H9 (cell line): ENCODE results near the gene NEURL1B. TPM values are rescaled to one million over a fixed set of nuclear protein-coding genes. Genes with fewer than 3 reads are reported as not detected.

Source experiments
- DNase-seq: peaks from one replicate; pipeline ENCODE4 v3.0.0-alpha.2; 2017
- H2AFZ ChIP-seq: one replicate; pipeline ENCODE4 v1.6.1; 2013; ENCODE audit warnings: mild to moderate bottlenecking, low read length, control low read depth, moderate library complexity
- H2AK5ac ChIP-seq: 2 replicates; pipeline ENCODE4 v1.6.1; 2013; ENCODE audit warnings: low read length, control low read depth, mixed read lengths; ENCODE audit not compliant: insufficient read length
- H2BK120ac ChIP-seq: one replicate; pipeline ENCODE4 v1.6.1; 2013; ENCODE audit warnings: low read depth, mild to moderate bottlenecking, low read length, control low read depth, inconsistent platforms; ENCODE audit not compliant: poor library complexity, severe bottlenecking
- H2BK12ac ChIP-seq: 2 replicates; pipeline ENCODE4 v1.6.1; 2013; ENCODE audit warnings: low read length, control low read depth, mixed read lengths, low read depth; ENCODE audit not compliant: insufficient read length
- H2BK15ac ChIP-seq: 2 replicates; pipeline ENCODE4 v1.6.1; 2013; ENCODE audit warnings: low read depth, low read length, control low read depth
- H2BK20ac ChIP-seq: one replicate; pipeline ENCODE4 v1.6.1; 2013; ENCODE audit warnings: low read depth, mild to moderate bottlenecking, low read length, control low read depth, inconsistent platforms; ENCODE audit not compliant: poor library complexity, severe bottlenecking
- H2BK5ac ChIP-seq: 2 replicates; pipeline ENCODE4 v1.6.1; 2013; ENCODE audit warnings: low read length, control low read depth, mixed read lengths; ENCODE audit not compliant: insufficient read length
- H3K14ac ChIP-seq: 2 replicates; pipeline ENCODE4 v1.6.1; 2013; ENCODE audit warnings: low read length, control low read depth; ENCODE audit not compliant: insufficient read depth
- H3K18ac ChIP-seq: 2 replicates; pipeline ENCODE4 v1.6.1; 2013; ENCODE audit warnings: low read depth, mild to moderate bottlenecking, mixed read lengths, low read length, control low read depth; ENCODE audit not compliant: insufficient read length
- H3K23ac ChIP-seq: 2 replicates; pipeline ENCODE4 v1.6.1; 2013; ENCODE audit warnings: low read length, control low read depth, mixed read lengths, low read depth; ENCODE audit not compliant: insufficient read length
- H3K23me2 ChIP-seq: 2 replicates; pipeline ENCODE4 v1.6.1; 2013; ENCODE audit warnings: low read depth, mild to moderate bottlenecking, mixed read lengths, low read length, control low read depth; ENCODE audit not compliant: insufficient read length, poor library complexity, severe bottlenecking
- H3K27ac ChIP-seq: 2 replicates; pipeline ENCODE4 v1.5.1; 2013; ENCODE audit warnings: low read length, control low read depth, mixed read lengths, low read depth; ENCODE audit not compliant: insufficient read length
- H3K27me3 ChIP-seq: 2 replicates; pipeline ENCODE4 v1.6.1; 2013; ENCODE audit warnings: low read length, control low read depth, inconsistent platforms; ENCODE audit not compliant: insufficient read depth
- H3K4ac ChIP-seq: 2 replicates; pipeline ENCODE4 v1.6.1; 2013; ENCODE audit warnings: low read depth, mild to moderate bottlenecking, control low read depth, inconsistent platforms, low read length, moderate library complexity
- H3K4me1 ChIP-seq: 2 replicates; pipeline ENCODE4 v1.6.1; 2013; ENCODE audit warnings: low read length, control low read depth, inconsistent platforms; ENCODE audit not compliant: insufficient read depth
- H3K4me2 ChIP-seq: 2 replicates; pipeline ENCODE4 v1.6.1; 2013; ENCODE audit warnings: low read length, control low read depth, mixed read lengths; ENCODE audit not compliant: insufficient read length, insufficient read depth
- H3K56ac ChIP-seq: 2 replicates; pipeline ENCODE4 v1.6.1; 2013; ENCODE audit warnings: low read depth, mild to moderate bottlenecking, mixed read lengths, low read length, control low read depth; ENCODE audit not compliant: insufficient read length
- H3K79me1 ChIP-seq: 2 replicates; pipeline ENCODE4 v1.6.1; 2013; ENCODE audit warnings: low read depth, mild to moderate bottlenecking, moderate library complexity, low read length, control low read depth, inconsistent platforms; ENCODE audit not compliant: insufficient read depth, poor library complexity, severe bottlenecking
- H3K79me2 ChIP-seq: 2 replicates; pipeline ENCODE4 v1.6.1; 2013; ENCODE audit warnings: low read length, control low read depth, inconsistent platforms; ENCODE audit not compliant: insufficient read depth
- H3K9ac ChIP-seq: 2 replicates; pipeline ENCODE4 v1.6.1; 2013; ENCODE audit warnings: low read length, control low read depth, mixed read lengths; ENCODE audit not compliant: insufficient read length; ENCODE audit errors: extremely low read depth
- H3K9me3 ChIP-seq: one replicate; pipeline ENCODE4 v1.6.1; 2013; ENCODE audit warnings: low read depth, low read length, inconsistent platforms; ENCODE audit not compliant: control insufficient read depth
- H3T11ph ChIP-seq: one replicate; pipeline ENCODE4 v1.6.1; 2013; ENCODE audit warnings: mild to moderate bottlenecking, low read length, control low read depth, inconsistent platforms
- H4K20me1 ChIP-seq: one replicate; pipeline ENCODE4 v1.6.1; 2013; ENCODE audit not compliant: control insufficient read depth, insufficient read length, insufficient read depth
- H4K5ac ChIP-seq: 2 replicates; pipeline ENCODE4 v1.6.1; 2013; ENCODE audit warnings: low read depth, mild to moderate bottlenecking, mixed read lengths, low read length, control low read depth; ENCODE audit not compliant: insufficient read length
- H4K8ac ChIP-seq: replicated peaks from 2 replicates; pipeline ENCODE4 v1.6.1; 2013; ENCODE audit warnings: low read length, control low read depth, mixed read lengths, low read depth; ENCODE audit not compliant: insufficient read length
- H4K91ac ChIP-seq: 2 replicates; pipeline ENCODE4 v1.6.1; 2013; ENCODE audit warnings: low read depth, mild to moderate bottlenecking, moderate library complexity, mixed read lengths, low read length, control low read depth; ENCODE audit not compliant: insufficient read length
- H3K27ac Mint-ChIP-seq, 3 experiments: 2 replicates in 2 of 3; 3 replicates in 1 of 3; pipeline ENCODE4 v1.8.0; 2020 to 2021; ENCODE audit warnings: mixed read lengths in 3 of 3, mild to moderate bottlenecking in 1 of 3, moderate library complexity in 1 of 3
- H3K27me3 Mint-ChIP-seq: 2 replicates; pipeline ENCODE4 v1.8.0; 2021; ENCODE audit warnings: low read depth, mild to moderate bottlenecking, moderate library complexity, mixed read lengths
- H3K36me3 Mint-ChIP-seq, 3 experiments: 2 replicates in 2 of 3; 3 replicates in 1 of 3; pipeline ENCODE4 v1.8.0; 2020 to 2021; ENCODE audit warnings: low read depth in 3 of 3, mixed read lengths in 3 of 3; ENCODE audit not compliant: insufficient read depth in 1 of 3
- H3K4me1 Mint-ChIP-seq, 2 experiments: 2 replicates each; pipeline ENCODE4 v1.8.0; 2020; ENCODE audit warnings: mixed read lengths in 2 of 2
- H3K4me3 Mint-ChIP-seq, 2 experiments: 2 replicates in 1 of 2; 3 replicates in 1 of 2; pipeline ENCODE4 v1.8.0; 2020 to 2021; ENCODE audit warnings: mild to moderate bottlenecking in 2 of 2, mixed read lengths in 2 of 2, moderate library complexity in 1 of 2
- H3K9me3 Mint-ChIP-seq, 2 experiments: 2 replicates in 1 of 2; 3 replicates in 1 of 2; pipeline ENCODE4 v1.8.0; 2020; ENCODE audit warnings: mild to moderate bottlenecking in 2 of 2, mixed read lengths in 2 of 2, moderate library complexity in 1 of 2
- CTCF ChIP-seq: fragments of 200-600 bp; sonication (generic); conservative IDR thresholded peaks from 3 replicates; pipeline ENCODE4 v1.8.0; 2021; ENCODE audit warnings: antibody characterized with exemption, mild to moderate bottlenecking
- WGBS: extraction: QIAGEN DNeasy Blood & Tissue Kit; methylation state at CpG from one replicate; pipeline ENCODE4 v1.1.7; 2013; ENCODE audit warnings: missing lambda C conversion rate, low lambda C conversion rate, mixed read lengths; ENCODE audit not compliant: insufficient read length; ENCODE audit errors: extremely low coverage; 5-methylcytosine and 5-hydroxymethylcytosine counted together
- total RNA-seq: library from RNA; stranded (reverse); gene quantifications from 2 replicates; pipeline ENCODE4 v1.2.1, GENCODE V29; 2021

The NEURL1B gene
- total RNA-seq, 1 experiment from 2014 or later = 3.6 TPM

- Histone ChIP-seq H3K27me3 (no peaks in the 10 kb centered on the region; the same call in 1 of the 2 replicates), H4K20me1 (no peaks in the 10 kb centered on the region), H3K14ac (0 out of 2 replicates have a peak overlapping the region, but pooled peaks have one; percentile 0), H3K23me2 (no peaks in the 10 kb centered on the region), H3K27ac (no peak overlapping the region), H2BK120ac (no peak overlapping the region), H3K9ac (no peak overlapping the region), H2AFZ (no peak overlapping the region), H3K56ac (no peak overlapping the region), H3K9me3 (no peaks in the 10 kb centered on the region), H4K91ac (no peak overlapping the region), H2AK5ac (no peak overlapping the region), H3K23ac (no peak overlapping the region), H4K5ac (no peak overlapping the region), H3K18ac (no peak overlapping the region), H3K4ac (no peak overlapping the region), H2BK15ac (no peak overlapping the region), H3K4me1 (no peaks in the 10 kb centered on the region), H2BK12ac (no peak overlapping the region), H3K79me1 (no peaks in the 10 kb centered on the region), H2BK20ac (no peak overlapping the region), H4K8ac (no peak overlapping the region), H2BK5ac (no peak overlapping the region), H3K79me2 (no peaks in the 10 kb centered on the region), H3K4me2 (peak overlapping the region; percentile 11), H3T11ph (no peak overlapping the region)
- Mint-ChIP-seq H3K36me3 (peaks cover 2 to 17% (median 2%) of the 10 kb centered on the region in 3 experiments; a peak in 2 of 7 replicates), H3K27ac (peak overlapping the region in 1 of 3 experiments; percentile 22; a peak in 1 of 7 replicates), H3K4me3 (peak overlapping the region; percentile 50 to 75), H3K9me3 (no peaks in the 10 kb centered on the region), H3K4me1 (peaks cover 4 to 16% of the 10 kb centered on the region in 2 experiments), H3K27me3 (peaks cover 35% of the 10 kb centered on the region)
- no peak for TF ChIP-seq CTCF
- peak; percentile 68 for DNase-seq
- no CpG with 5 or more reads among the region's 125 CpGs for WGBS
Measured at GRCh38 chr5:172683645-172684471, 42.8 kb downstream of the NEURL1B start.
